Smooth muscle cell (in vitro differentiated cells): Measurements from ENCODE around the gene YJEFN3. TPM values are rescaled to one million over a fixed set of nuclear protein-coding genes. Genes with fewer than 3 reads are reported as not detected.

Experiments used
- DNase-seq: peaks from one replicate; lab custom pipeline; 2025; ENCODE audit not compliant: unreplicated experiment; lab: John Stamatoyannopoulos, UW
- H2AFZ ChIP-seq: fragments of 200-600 bp; sonication (generic); 2 replicates; pipeline ENCODE4 v1.6.0; 2016; ENCODE audit warnings: antibody characterized with exemption, low read depth, mild to moderate bottlenecking
- H3F3A ChIP-seq: fragments of 200-600 bp; sonication (generic); 2 replicates; pipeline ENCODE4 v1.6.0; 2017; ENCODE audit warnings: antibody characterized with exemption, low read depth
- H3K27ac ChIP-seq: fragments of 200-600 bp; sonication (generic); 2 replicates; pipeline ENCODE4 v1.5.1; 2016; ENCODE audit warnings: low read depth, mild to moderate bottlenecking
- H3K27me3 ChIP-seq: fragments of 200-600 bp; sonication (generic); 2 replicates; pipeline ENCODE4 v1.6.1; 2016; ENCODE audit warnings: low read depth, mild to moderate bottlenecking
- H3K36me3 ChIP-seq: fragments of 200-600 bp; sonication (generic); 2 replicates; pipeline ENCODE4 v1.5.1; 2016; ENCODE audit warnings: low read depth
- H3K4me1 ChIP-seq: fragments of 200-600 bp; sonication (generic); 2 replicates; pipeline ENCODE4 v1.5.1; 2016; ENCODE audit warnings: low read depth
- H3K4me2 ChIP-seq: fragments of 200-600 bp; sonication (generic); 2 replicates; pipeline ENCODE4 v1.6.0; 2016; ENCODE audit warnings: mild to moderate bottlenecking
- H3K4me3 ChIP-seq: fragments of 200-600 bp; sonication (generic); 2 replicates; pipeline ENCODE4 v1.5.1; 2016; ENCODE audit warnings: mild to moderate bottlenecking
- H3K79me2 ChIP-seq: fragments of 200-600 bp; sonication (generic); 2 replicates; pipeline ENCODE4 v1.6.0; 2016; ENCODE audit warnings: low read depth, mild to moderate bottlenecking
- H3K9ac ChIP-seq: fragments of 200-600 bp; sonication (generic); 2 replicates; pipeline ENCODE4 v1.6.0; 2016; ENCODE audit warnings: low read depth
- H3K9me3 ChIP-seq: fragments of 200-600 bp; sonication (generic); replicated peaks from 2 replicates; pipeline ENCODE4 v1.5.1; 2016; ENCODE audit warnings: low read depth
- H4K20me1 ChIP-seq: fragments of 200-600 bp; sonication (generic); 2 replicates; pipeline ENCODE4 v1.6.0; 2016; ENCODE audit warnings: low read depth
- CTCF ChIP-seq: fragments of 200-600 bp; sonication (generic); IDR thresholded peaks from 2 replicates; pipeline ENCODE4 v1.5.1; 2017; ENCODE audit warnings: borderline replicate concordance, mild to moderate bottlenecking, antibody characterized with exemption; ENCODE audit not compliant: insufficient read depth, poor library complexity, severe bottlenecking
- WGBS: methylation state at CpG from one replicate; pipeline ENCODE4 v1.1.7; 2016; ENCODE audit warnings: low lambda C conversion rate; 5-methylcytosine and 5-hydroxymethylcytosine counted together
- polyA plus RNA-seq: library from polyadenylated mRNA; unstranded; fragments of >200 nt; fragmentation: Nextera tagmentation; extraction: Ambion mirVana; gene quantifications from 2 replicates; pipeline ENCODE4 v1.2.1, GENCODE V29; 2016
- total RNA-seq: library from RNA; depleted of rRNA; stranded (reverse); fragments of >200 nt; gene quantifications from 2 replicates; pipeline ENCODE4 v1.2.3, GENCODE V29; 2014

YJEFN3 gene
- total and polyA plus RNA-seq, 2 experiments from 2014 or later: 2.2 to 5.8 TPM

GRCh38 chr19:19575411-19575810 lies 46.7 kb downstream of the YJEFN3 start:
- WGBS: 80% methylated on average over 6 of the region's 6 CpGs
- no peak overlapping the region for H3K9ac ChIP-seq
- no peaks in the 10 kb centered on the region for H3K4me1 ChIP-seq
- no peak overlapping the region for H3K27ac ChIP-seq
- H2AFZ ChIP-seq: no peak overlapping the region
- TF ChIP-seq CTCF: no peak
- H3K4me2 ChIP-seq: no peak overlapping the region
- no peak overlapping the region for H3K4me3 ChIP-seq
- no peaks in the 10 kb centered on the region for H3K79me2 ChIP-seq
- H3K27me3 ChIP-seq: no peaks in the 10 kb centered on the region
- DNase-seq: no peak
- H3K36me3 ChIP-seq: no peaks in the 10 kb centered on the region
- H3F3A ChIP-seq: no peaks in the 10 kb centered on the region
- H4K20me1 ChIP-seq: no peaks in the 10 kb centered on the region
- H3K9me3 ChIP-seq: no peaks in the 10 kb centered on the region

DNA sequence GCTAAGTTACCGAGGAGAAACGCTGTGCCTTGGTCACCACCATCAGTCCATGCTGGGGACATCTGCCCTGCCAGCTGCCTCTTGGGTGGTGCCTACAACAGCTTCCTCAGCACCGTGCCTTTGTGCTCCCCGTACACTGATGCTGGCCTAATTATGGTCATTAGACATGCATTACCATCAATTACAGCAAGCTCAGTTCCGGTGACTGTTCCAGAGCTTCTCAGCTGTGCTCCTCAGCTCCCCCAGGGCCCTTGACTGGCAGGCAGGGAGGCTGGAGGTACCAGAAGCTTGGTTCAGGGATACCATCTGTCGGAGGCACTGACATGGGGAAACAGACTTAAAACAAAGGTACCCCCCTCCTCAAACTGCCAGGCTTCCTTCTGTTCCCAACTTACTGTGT lies 49.5 kb downstream of the YJEFN3 start:
- Histone ChIP-seq H3K27ac (no peak overlapping the region), H3K4me2 (no peak overlapping the region), H3K9ac (no peak overlapping the region), H3K4me1 (no peaks in the 10 kb centered on the region), H2AFZ (no peak overlapping the region), H4K20me1 (no peaks in the 10 kb centered on the region), H3K4me3 (no peak overlapping the region), H3F3A (no peaks in the 10 kb centered on the region), H3K36me3 (no peaks in the 10 kb centered on the region), H3K79me2 (no peaks in the 10 kb centered on the region), H3K27me3 (no peaks in the 10 kb centered on the region), H3K9me3 (no peaks in the 10 kb centered on the region)
- no peak for DNase-seq
- TF ChIP-seq CTCF: no peak
- WGBS: 91% methylated on average over 6 of the region's 6 CpGs

DNA sequence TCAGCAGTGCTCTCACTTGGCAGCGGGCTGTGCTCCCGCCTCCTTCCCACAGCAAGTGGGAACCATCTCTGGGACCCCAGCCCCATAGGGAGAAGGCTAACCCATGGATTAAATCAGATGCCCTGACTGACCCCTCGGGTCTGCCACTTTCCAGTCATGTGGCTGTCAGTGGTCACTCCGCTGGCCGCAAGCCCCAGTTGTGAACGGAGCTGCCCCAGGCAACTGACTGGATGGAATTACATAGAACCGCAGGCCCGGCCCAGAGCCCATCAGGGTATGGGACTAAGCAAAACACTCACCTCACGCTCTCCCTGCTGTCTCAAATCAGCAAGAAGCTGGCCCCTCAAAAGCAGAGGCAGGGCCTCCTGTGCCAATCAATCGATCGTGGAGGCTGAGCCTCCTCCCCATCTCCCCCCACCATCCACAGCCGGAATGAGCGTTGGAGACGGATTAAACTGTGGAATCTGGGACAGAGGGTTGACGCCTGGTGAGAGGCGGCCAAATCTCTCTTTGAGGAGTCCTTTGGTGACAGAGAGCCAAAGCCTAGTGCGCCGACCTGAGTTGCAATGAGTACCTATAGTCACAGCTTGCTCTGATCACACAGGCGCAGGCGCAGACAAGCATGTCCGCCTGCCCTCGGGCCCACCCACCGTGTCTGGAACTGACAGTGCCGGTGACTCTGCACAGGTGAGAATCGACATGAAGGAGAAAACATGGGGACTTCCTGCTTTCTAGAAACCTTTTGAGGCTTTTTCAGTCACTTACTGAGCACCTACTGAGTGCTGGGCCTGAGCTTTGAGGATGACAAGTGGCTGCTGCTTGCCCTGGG lies 51.0 kb downstream of the YJEFN3 start:
- H2AFZ ChIP-seq: no peak overlapping the region
- no peak for DNase-seq
- H3K79me2 ChIP-seq: no peaks in the 10 kb centered on the region
- no peaks in the 10 kb centered on the region for H3F3A ChIP-seq
- H3K9me3 ChIP-seq: no peaks in the 10 kb centered on the region
- H4K20me1 ChIP-seq: no peaks in the 10 kb centered on the region
- no peaks in the 10 kb centered on the region for H3K36me3 ChIP-seq
- no peak for TF ChIP-seq CTCF
- no peak overlapping the region for H3K4me3 ChIP-seq
- no peak overlapping the region for H3K9ac ChIP-seq
- no peak overlapping the region for H3K4me2 ChIP-seq
- H3K27me3 ChIP-seq: no peaks in the 10 kb centered on the region
- no peaks in the 10 kb centered on the region for H3K4me1 ChIP-seq
- H3K27ac ChIP-seq: no peak overlapping the region
- 92% methylated on average over 25 of the region's 25 CpGs for WGBS

- H3K27me3 ChIP-seq: no peaks in the 10 kb centered on the region
- H2AFZ ChIP-seq: no peak overlapping the region
- H3K27ac ChIP-seq: no peak overlapping the region
- no peak for TF ChIP-seq CTCF
- no peak overlapping the region for H3K4me3 ChIP-seq
- H3K36me3 ChIP-seq: no peaks in the 10 kb centered on the region
- H3K9me3 ChIP-seq: no peaks in the 10 kb centered on the region
- DNase-seq: no peak
- H3K4me2 ChIP-seq: no peak overlapping the region
- 97% methylated on average over 4 of the region's 4 CpGs for WGBS
- H3K4me1 ChIP-seq: no peaks in the 10 kb centered on the region
- H3K9ac ChIP-seq: no peak overlapping the region
- H3F3A ChIP-seq: no peaks in the 10 kb centered on the region
- no peaks in the 10 kb centered on the region for H4K20me1 ChIP-seq
- H3K79me2 ChIP-seq: no peaks in the 10 kb centered on the region
These were observed 51.7 kb downstream of the YJEFN3 start for GRCh38 chr19:19580418-19580817.
